ENCODE results near the gene SLC4A2.

DNA sequence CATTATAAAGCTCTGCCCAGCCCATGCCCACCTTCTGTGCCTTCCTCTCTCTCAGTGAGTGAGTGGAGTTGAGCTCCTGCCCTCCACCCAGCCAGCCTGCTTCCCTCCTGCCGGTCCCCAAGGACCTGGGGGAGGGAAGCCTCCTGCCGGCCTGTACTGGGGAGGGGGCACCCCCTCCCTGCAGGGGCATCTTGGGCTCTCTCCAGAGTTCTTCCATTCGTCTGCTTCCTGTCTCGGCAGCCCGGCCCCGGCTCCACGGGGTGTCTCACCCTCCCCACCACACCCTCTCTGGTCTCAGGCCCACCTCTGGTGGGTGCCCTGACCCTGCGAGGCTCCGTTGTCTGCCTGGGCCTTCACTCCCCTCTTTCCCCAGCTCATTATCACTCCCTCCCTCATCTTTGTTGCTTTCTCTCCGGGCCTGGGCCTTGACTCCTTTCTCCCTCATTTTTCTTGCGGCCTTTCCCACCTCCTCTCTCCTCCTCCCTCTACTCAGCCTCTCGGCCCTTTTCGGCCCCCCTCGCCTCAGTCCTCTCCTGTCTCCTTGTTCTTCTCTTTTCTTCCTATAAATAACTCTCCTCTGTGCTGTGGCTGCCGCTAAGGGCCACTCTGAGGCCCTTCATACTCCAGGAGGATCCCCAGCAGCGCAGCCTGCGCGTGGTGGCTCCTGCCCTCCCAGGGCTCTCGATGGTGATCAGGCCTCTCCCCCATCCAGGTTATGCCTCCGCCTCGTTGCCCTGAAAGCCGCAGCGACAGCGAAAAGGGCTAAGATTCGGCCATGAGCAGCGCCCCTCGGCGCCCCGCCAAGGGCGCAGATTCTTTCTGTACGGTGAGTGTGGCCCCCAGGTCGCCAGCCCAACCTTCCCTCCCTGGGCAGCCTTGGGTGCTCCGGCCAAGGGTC is 2.1 kb downstream of the SLC4A2 start:
- no peak for TF ChIP-seq EHF (CRISPR knock-in tag; IDR thresholded peaks at IDR 0.05)
- TF ChIP-seq CTCF (IDR thresholded peaks at IDR 0.05) = no peak
- TF ChIP-seq RNF2 (IDR thresholded peaks at IDR 0.05; ENCODE audit: borderline replicate concordance, low read depth) = peak; percentile 38; the same call in 1 of the 2 replicates
- TF ChIP-seq MYC (IDR thresholded peaks at IDR 0.05; ENCODE audit: borderline replicate concordance, low read length) = no peak
- TF ChIP-seq NR3C1 (IDR thresholded peaks at IDR 0.05) = no peak
- no peak for TF ChIP-seq KDM1A (IDR thresholded peaks at IDR 0.05; ENCODE audit: low read depth)
- no peak for TF ChIP-seq JUNB (IDR thresholded peaks at IDR 0.05)
- no peak for TF ChIP-seq RAD21 (conservative IDR thresholded peaks at IDR 0.05 in 1 of 2, IDR thresholded peaks at IDR 0.05 in 1 of 2)
- no peak for TF ChIP-seq FOSL2 (IDR thresholded peaks at IDR 0.05)
- no peak for TF ChIP-seq FOSL2 (CRISPR knock-in tag; IDR thresholded peaks at IDR 0.05)
- TF ChIP-seq, protein P1, sequence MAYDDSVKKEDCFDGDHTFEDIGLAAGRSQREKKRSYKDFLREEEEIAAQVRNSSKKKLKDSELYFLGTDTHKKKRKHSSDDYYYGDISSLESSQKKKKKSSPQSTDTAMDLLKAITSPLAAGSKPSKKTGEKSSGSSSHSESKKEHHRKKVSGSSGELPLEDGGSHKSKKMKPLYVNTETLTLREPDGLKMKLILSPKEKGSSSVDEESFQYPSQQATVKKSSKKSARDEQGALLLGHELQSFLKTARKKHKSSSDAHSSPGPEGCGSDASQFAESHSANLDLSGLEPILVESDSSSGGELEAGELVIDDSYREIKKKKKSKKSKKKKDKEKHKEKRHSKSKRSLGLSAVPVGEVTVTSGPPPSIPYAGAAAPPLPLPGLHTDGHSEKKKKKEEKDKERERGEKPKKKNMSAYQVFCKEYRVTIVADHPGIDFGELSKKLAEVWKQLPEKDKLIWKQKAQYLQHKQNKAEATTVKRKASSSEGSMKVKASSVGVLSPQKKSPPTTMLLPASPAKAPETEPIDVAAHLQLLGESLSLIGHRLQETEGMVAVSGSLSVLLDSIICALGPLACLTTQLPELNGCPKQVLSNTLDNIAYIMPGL (CRISPR knock-in tag; IDR thresholded peaks at IDR 0.05; ENCODE audit: borderline replicate concordance) = no peak
- TF ChIP-seq USF2 (IDR thresholded peaks at IDR 0.05) = no peak
- no peak for TF ChIP-seq MAFK (IDR thresholded peaks at IDR 0.05; ENCODE audit: partially characterized antibody)
- no peak for TF ChIP-seq RFX5 (IDR thresholded peaks at IDR 0.05)
